Activated CD4-positive, alpha-beta T cell treated with anti-CD3 and anti-CD28 coated beads, Interleukin-2, amount 50 U/mL, for 48 hours (primary cell): Measurements from ENCODE around the gene ARCN1.

Experiments used
- DNase-seq, 2 experiments: peaks; one replicate each; pipeline ENCODE4 v3.0.0-alpha.2; 2020

Gene ARCN1

DNA sequence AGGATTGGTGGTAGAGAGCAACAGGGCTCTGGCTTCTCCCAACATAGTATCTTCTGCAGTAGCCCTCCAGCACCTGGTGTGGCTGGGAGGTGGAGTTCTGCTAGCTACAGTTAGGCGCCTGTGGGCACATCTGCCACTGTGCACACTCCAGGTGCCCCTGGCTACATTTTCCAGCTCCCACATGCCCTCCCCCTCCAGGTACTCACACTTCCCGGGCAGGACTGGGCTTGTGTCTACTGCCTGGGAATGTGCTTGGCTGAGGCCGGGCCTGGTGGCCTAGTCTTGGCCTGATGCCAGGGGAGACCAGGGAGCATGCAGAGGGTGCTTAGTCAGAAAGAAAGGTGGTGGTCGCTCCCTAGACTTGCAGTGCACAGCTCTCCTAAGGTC is 51.1 kb downstream of the ARCN1 start:
- no peak for DNase-seq

DNA sequence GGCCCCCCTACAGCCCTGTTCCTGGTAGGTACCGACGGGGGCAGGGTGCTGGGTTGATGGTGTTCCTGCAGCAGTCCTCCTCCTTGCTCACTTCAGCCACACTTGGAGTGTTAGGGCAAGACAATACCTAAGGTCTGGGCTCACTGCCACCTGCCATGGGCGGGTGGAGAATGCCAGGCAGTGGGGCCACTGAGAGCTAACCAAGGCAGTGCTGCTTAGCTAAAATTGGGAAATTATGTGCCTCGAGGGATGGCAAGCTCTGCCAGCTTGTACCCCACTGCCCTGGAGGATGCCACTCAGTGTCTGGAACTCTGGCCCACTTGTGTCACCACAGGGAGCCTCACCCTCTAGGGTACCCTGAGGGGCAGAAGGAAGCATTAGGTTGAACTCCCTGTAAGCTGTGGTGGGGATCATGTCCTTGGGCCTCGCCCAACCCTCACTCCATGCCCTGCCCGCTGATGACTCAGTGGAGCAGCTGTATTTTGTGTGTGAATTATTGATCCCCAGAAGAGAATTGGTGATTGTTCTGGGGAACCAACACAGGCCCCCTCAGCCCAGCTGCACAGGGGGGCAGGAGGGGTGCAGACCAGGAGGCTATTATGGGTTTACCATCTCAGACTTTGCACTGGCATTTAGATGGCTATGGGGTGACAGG is 53.0 kb downstream of the ARCN1 start:
- DNase-seq: no peak

DNA sequence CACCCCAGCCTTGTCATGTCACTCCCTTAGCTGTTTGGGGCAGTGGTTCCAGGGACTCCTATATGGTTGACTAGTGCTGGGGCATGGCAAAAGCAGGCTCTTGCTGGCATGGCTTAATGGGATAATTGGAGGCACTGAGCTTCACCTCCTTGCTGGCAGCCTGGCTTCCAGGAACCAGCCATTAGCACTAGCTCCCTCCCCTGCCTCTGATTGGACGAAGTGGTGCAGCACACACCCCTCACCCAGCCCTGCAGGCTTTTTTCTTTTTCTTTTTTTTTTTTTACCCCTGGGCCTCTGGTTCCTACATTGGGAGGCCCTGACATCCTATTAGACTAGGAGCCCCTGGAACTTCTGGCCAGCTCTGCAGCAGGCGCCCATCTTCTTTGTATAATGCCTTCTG is 53.8 kb downstream of the ARCN1 start:
- no peak for DNase-seq

DNA sequence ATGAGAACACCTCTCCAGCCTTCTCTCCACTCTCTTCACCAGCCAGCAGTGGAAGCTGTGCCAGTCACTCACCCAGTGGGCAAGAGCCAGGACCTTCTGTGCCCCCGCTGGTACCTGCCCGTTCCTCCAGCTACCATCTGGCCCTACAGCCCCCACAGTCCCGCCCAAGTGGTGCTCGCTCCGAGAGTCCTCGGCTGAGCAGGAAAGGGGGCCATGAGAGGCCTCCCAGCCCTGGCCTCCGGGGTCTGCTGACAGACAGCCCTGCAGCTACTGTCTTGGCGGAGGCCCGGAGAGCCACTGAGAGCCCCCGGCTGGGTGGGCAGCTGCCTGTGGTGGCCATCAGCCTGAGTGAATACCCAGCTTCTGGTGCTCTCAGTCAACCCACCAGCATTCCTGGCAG is 55.4 kb downstream of the ARCN1 start:
- no peak for DNase-seq

DNA sequence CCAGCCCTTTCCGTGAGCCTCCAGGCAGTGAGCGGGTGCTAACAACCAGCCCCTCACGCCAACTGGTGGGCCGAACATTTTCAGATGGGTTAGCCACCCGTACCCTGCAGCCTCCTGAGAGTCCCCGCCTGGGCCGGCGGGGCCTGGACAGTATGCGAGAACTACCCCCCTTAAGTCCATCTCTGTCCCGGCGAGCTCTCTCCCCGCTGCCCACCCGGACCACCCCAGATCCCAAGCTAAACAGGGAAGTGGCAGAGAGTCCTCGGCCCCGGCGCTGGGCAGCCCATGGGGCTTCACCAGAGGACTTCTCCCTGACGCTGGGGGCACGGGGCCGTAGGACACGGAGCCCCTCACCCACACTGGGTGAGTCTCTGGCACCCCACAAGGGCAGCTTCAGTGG is 55.8 kb downstream of the ARCN1 start:
- no peak for DNase-seq

DNA sequence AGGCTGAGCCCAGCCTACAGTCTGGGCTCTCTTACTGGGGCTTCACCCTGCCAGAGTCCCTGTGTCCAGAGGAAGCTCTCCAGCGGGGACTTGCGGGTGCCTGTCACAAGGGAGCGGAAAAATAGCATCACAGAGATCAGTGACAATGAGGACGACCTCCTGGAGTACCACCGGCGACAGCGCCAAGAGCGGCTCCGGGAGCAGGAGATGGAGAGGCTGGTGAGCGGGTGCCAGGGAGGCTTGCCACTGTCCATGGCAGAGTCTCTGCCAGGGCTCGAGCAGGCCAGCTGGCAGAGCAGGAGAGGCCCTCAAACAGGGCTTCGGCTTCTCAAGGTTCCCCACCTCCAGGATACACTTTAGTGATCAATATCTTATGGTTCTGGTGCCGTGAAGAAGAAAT is 56.2 kb downstream of the ARCN1 start:
- DNase-seq: no peak

DNA sequence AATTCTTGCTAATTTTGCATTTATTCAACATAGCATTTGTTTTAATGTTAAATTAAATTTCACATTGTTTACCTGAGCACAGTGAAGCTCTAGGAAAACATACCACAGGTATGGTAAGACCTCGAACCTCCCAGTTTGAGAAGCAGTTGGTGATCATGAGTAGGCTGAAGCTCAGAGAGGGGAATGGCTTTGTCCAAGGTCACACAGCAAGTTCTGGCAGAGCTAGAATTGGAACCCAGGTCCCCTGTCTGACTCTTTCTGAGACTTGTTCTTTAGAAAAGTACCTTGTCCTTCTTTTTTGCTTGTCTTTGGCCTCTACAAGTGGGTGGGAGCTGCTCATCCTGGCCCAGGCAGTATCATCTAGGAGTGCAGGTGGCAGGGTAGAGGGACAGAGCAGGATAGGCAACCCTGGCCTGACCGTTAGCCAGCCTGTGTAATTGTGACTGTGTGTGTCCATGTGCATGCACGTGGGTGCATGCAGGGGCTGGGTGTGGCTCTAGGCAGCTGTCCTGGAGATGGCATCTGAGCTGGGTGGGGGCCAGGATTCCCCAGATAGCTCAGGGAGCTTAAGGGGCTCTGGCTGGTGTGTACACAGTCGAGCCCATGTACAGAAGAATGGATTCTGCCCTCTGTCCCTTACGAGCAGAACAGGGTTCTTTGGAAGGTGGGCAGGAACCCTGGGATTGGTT is 56.8 kb downstream of the ARCN1 start:
- no peak for DNase-seq

DNA sequence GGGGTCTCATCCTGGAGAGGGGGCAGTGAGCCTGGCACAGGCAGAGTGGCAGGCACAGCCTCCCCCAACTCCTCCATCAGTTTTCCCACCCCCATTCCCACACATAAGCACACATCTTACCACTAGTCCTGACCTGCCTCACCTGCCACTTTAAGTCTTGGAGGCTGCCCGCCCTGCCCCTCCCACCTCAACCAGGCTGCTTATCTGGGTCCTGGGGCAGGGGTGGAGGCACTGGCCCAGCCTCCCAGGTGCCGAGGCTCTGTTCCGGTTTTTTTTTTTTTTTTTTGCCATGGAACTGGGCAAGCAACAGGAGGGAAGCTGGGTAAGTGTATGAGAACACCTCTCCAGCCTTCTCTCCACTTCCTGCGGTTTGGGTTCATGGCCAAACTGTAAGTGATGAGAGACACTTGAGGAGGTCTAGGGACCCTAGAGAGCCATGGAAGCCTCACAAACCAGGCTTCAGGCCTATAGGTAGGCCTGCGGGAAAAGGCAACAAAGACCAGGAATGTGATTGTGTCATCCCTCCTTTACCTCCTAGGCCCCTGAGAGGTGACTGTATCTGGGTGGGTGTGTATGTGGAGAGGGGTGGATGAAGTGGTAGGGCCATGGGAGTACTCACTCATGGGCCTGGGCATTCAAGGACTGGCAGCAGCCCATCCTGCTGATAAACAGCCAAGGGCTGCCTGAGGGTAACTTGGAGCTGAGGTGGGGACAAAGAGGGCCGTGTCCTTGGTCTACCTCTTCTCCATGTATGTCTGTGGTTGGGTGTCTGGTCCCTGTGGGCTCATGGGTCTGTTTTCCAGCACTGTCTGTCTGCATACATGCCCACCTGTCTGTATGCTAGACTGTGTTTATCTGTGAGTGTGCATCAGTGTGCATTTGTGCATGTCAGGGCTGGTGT is 57.8 kb downstream of the ARCN1 start:
- no peak for DNase-seq

DNA sequence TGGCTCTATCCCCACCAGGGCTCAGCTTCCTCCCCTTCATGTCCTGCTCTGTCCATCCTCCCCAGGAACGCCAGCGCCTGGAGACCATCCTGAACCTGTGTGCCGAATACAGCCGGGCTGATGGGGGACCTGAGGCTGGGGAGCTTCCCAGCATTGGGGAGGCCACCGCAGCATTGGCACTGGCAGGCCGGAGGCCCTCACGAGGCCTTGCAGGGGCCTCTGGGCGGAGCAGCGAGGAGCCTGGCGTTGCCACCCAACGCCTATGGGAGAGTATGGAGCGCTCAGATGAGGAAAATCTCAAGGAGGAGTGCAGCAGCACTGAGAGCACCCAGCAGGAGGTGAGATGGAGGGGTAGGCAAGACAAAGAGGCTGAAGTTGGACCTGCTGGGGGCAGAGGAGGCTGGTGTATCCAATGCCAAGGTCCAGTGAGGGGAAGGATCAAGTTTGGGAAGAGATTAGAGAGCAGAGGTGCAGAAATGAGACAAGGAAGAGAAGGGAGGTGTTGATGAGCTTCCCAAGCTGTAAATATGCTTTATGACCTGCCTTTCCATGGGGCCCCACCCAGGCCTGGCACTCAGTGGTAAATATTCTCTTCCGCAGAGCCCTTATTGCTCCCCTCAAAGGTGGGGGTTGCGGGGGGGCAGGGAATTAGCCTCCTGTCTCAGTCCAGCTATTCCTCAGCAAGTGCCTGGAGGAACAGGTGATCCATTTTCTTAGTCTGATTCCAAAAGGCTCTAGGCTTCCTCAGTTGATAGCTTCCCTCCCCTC is 59.1 kb downstream of the ARCN1 start:
- no peak for DNase-seq

DNA sequence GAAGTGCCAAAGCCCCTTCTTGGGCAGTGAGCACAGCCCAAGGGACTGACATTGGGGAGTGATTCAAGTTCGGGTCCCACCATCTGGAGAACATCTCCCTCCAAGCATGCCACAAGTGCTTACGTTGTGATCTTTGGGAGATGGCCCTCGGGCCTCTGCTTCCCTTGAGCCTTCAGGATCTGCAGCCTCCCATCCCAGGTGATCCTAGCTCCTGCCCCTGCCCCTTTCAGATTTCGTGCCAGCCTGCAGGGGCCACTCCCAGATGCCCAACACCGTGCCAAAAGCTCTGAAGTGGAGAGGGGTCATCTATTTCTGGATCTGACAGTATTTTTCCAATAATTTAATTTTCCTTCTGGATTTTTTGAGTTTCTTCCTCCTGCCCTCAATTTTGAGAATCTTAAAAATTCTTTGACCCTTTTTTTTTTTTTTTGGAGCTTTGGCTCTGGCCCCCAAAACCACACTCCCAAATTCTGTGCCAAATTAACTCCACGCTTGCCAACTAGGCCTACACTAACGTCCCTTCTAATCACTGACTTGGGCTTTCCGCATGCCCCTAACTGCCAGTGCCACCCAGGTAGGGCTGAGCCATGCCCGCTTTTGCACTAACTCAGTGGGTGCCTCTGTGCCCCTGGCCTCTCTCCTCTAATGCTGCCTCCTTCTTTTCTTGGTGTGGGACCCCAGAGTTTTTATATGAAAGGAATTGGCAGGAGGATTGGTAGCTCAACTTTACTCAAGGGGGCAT is 60.5 kb downstream of the ARCN1 start:
- DNase-seq: no peak

DNA sequence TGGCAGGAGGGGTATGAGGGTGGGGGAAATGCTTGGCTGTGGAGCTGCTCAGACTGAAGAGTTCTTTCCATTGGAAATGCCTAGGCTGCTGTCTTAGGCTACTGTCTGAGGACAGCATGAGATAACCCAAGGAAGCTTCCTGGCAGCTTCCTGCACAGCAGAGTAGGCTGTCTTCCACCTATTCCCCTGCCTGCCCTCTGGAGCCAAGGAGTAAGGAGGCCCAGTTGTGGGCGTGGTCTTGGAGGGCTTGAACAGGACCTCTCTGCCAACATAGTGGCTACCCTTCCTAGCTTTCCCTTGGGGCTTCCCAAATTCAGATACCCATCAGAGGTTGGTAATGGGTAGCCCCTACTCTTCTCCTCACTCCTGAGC is 61.1 kb downstream of the ARCN1 start:
- DNase-seq: no peak

DNA sequence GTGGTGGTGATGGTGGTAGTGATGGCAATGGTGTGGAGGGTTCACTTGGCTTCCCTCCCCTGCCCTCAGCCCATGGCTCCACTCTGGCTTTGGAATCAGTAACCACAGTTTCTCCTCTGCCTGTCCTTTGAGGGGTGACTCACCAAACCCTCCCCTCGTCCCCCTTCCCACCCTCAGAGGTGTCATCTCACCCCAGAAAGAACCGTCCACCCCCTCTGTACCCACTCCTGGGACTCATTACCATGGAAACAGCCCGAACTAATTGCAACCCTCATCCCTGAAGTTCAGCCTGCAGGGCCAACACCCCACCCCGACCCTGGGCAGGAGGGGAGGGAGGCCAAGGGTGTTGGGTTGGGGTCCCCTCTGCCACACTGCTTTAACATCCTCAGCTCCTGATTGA is 61.8 kb downstream of the ARCN1 start:
- DNase-seq: no peak

DNA sequence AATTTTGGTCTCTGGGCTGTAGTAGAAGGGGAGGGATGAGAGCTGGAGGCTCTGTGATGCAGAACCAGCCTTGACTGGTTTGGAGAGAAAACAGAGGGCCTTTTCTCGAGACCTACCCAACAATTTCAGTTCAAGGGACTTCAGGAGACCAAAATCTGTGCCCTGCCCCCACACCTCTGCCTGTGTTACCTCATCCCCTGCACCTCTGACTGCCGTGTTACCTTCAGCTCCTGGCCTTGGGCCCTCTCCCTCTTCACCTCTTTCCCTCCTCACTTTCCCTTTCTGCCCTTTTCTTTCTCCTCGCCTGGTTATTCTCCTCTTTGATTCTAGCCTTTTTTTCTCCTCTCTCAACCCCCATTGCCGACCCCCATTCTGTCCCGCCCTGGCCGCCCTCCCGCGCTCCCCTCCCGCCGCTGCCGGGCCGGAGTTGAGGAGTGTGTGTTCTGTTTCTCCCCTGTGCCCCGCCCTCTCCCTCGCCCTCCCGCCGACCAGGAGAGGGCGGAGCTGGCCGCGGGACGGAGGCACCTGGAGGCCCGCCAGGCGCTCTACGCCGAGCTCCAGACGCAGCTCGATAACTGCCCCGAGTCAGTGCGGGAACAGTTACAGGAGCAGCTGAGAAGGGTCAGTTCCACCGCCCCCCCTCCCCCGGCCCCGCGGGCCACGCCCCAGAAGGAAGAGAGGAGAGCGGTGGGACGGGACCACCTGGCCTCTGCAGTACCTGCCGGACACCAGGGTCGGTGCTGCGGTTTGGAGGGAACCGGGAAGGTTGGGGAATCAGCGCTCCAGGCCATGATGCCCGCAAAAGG is 62.4 kb downstream of the ARCN1 start:
- peak in 1 of 2 experiments; percentile 9 for DNase-seq

DNA sequence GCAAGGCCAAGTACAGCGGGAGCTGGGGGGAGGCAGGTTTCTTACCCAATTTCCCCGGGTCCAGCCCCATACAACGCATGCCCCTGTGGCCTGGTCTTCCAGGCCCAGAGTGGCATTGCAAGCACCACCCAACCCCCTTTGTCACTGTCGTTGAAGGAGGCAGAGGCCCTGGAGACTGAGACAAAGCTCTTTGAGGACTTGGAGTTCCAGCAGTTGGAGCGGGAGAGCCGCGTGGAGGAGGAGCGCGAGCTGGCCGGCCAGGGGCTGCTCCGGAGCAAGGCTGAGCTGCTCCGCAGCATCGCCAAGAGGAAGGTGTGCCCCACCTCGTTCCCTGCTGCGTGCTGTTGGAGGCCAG is 63.0 kb downstream of the ARCN1 start:
- no peak for DNase-seq

DNA sequence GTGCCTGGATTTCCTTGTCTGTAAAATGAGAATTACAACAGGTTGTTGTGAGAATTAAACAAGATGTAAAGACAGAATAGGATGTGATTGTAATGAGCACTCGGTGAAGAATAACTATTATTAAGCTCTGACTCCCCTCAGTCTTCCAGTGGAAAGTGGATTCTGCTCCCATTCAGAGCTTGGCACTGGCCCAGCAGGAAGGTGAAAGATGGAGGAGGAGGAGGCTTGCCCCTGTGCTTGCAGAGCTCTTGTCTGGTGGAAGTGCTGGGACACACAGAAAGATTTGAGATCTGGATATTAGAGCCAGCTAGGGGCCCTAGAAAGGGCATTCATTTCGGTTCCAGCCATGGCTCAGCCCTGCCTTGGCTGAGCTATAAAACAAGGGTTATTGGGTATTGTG is 63.4 kb downstream of the ARCN1 start:
- no peak for DNase-seq

DNA sequence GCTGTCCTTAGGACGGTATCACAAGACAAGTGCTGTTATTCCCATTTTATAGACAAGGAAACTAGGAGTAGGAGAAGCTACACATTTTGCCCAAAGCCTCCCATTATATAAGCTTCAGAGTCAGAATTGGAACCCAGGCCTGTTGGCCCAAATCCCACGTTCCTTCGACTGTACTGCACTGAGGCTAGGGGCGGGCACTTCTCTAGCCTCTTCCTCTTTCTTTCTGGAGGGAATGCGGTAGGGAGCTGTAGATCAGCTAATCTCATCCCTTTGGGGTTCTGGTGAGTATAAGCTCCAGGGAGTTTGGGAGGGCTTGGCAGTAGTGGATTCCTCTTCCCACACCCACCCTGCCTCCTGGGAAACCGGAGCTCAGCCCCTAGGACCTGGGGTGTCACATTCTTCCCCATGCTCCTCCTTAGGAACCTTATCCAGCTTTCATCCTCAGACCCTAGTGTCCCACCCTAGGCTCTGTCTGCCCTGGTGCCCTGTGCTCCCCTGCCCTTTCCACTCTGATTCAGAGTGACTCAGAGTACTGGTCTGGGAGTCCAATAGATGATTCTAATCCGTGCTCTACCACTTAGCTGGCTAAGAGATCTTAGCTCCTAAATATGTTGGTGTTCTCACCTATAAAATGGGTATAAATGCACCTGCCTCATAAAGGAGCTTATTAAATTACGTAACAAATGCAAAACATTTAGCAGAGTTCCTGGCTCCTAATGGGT is 64.5 kb downstream of the ARCN1 start:
- DNase-seq: no peak

DNA sequence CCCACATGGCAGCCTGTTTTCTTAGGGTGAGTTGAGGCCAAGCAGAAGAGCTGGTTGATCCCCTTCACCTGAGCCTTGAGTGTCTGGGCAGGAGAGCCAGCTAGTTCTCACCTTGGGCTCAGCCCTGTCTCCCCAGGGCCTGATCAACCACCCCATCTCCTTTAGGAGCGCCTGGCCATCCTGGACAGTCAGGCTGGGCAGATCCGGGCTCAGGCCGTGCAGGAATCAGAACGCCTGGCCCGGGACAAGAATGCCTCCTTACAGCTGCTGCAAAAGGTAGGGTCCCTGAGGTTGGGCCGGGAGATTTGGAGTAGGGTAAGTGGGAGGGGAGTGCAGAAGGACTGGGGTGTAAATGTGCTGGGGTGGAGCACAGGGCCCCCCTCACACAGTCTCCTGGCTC is 66.5 kb downstream of the ARCN1 start:
- no peak for DNase-seq

DNA sequence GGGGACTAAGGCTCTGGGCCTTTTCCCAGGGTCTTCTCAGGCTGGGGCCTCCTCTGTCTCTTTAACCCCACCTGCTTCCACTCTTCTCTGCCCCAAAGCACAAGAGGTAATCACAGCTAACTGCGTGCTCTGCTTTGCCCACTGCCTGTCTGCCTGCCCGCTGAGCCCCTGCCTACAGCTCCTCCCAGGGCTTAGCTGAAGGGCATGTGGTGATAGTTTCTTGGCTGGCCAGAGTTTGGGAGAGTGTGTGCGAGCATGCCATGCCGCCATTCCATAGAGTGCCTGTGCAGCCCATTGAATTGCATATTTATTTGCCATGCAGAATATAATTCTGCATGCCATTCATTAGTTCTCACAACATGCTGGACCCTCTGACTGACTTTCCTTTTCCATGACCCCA is 67.7 kb downstream of the ARCN1 start:
- DNase-seq: no peak

DNA sequence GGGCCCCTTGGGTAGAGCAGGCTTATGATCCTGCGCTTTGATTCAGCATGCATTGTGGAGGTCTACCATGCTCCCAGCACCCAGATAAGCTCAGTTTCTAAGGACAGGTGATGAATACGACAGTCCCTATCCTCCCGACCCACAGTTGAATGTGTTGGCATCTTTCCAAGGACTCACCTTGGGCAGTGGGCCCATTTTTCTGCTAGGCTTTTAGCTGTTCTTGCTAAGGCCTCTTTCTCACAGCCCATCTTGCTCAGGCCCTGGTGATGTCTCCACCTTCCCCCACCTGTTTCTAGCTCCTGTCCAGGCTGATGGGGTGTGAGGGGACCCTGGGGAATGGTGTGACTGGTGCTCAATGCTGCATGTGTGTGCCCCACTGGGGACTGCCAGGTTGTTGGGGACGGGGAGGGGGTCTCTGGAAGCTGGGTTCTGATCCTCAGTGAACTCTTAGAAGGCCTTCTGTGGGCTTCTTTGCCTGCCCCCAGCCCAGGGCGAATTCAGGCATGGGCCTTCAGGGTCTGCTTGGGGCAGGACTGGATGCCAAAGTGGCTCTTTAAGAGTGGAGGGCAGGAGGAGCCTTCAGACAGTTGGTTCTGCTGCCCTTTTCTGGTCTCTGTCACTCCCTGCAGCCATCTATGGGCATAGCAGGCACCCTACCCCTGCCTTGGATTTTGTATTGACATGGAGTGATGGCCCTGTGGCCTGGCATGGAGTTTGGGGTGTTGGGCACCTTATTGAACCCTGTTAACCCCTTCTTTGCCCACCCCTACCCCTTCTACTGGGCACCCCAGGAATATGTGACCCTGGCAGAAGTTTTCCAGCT is 68.3 kb downstream of the ARCN1 start:
- no peak for DNase-seq

DNA sequence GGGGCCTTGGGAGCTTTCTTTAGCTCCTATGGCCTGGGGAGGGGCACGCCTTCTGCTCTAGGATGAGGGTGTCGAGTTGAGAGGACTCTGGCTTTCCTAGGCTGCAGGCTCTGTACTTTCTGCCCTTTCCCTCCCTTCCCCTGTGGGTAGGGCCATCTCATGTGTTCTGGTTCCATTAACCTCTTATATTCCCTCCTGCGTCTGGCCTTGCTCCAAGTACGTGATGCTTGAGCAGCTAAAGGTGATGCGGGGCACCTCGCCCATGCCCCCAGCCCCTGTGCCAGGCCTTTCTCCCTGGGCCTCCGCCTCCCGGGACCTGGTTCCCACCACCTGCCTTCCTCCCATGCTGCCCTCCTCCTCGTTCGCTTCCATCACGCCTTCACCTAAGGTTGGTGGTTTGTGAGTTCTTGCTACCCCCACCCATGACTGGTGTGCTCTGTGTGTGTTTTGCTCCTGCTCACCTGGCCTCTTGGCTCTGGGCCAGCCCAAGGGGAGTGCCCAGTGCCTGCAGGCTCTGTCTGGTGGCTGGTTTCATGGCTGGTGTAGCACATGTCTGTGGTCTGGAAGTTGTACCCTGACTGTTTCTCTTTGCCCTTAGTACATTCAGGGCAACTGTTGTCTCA is 69.3 kb downstream of the ARCN1 start:
- DNase-seq: no peak
